Measurements from ENCODE around the gene EIF4EBP3.
"Not testable (repeated sequence)": the region's sequence is repeated elsewhere in the genome, so short reads cannot be mapped to it uniquely, and the experiment has no call there.

EIF4EBP3 gene

GRCh38 chr5:140588311-140589070, 41.0 kb downstream of the EIF4EBP3 start:
- no peak for DNase-seq

GRCh38 chr5:140590861-140591260, 43.4 kb downstream of the EIF4EBP3 start:
- DNase-seq: no peak

GRCh38 chr5:140591747-140592372, 44.4 kb downstream of the EIF4EBP3 start:
- DNase-seq: no peak

GRCh38 chr5:140593070-140593469, 45.6 kb downstream of the EIF4EBP3 start:
- DNase-seq: not testable (repeated sequence)

- DNase-seq: no peak
Measured at GRCh38 chr5:140594169-140594568, 46.7 kb downstream of the EIF4EBP3 start.

- DNase-seq: no peak
Measured at GRCh38 chr5:140595538-140596300, 48.3 kb downstream of the EIF4EBP3 start.

- no peak for DNase-seq
Measured at GRCh38 chr5:140596321-140596741, 48.9 kb downstream of the EIF4EBP3 start.

GRCh38 chr5:140598836-140599235, 51.4 kb downstream of the EIF4EBP3 start:
- no peak for DNase-seq
